ENCODE data around the gene RUVBL1.

DNA sequence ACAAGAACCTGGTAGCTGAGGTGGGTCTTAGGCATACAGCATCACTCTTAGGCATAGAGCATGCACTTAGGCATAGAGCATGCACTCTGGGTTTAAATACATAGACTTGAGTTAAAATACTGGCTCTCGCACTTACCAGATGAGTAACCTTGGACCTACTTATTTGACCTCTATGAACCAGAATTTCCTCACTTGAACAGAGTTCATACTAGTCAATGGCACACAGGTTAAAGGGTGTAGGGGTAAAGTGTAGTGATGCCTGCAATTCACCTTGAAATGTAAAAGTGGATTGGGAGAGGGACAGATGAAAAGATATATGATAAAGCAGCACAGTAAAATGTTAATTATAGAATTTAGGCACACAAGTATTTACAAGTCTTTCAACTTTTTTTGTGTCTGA is 1.6 kb downstream of the RUVBL1 start:
- TF ChIP-seq POLR2AphosphoS5 (IDR thresholded peaks at IDR 0.05; ENCODE audit: low read depth, low read length) (no peak), POLR2A (IDR thresholded peaks at IDR 0.05; ENCODE audit: low read depth, low read length) (no peak)

Data from GM12892 (cell line).